HG02623 (cell line): ENCODE results near the gene PRR22.

Experiments
- ATAC-seq: cut with Tn5 transposase; IDR thresholded peaks from one replicate; pipeline ENCODE4 v1.9.1; 2021; ENCODE audit warnings: moderate library complexity; ENCODE audit not compliant: unreplicated experiment

PRR22 gene

GRCh38 chr19:5784581-5785147 lies at the start of gene PRR22:
Gene PRR22 (minus strand): TSS chr19:5784746. CDS start chr19:5784660, 86 bp downstream.
- ATAC-seq = no peak

GRCh38 chr19:5832527-5833216 lies 48.1 kb upstream of the PRR22 start:
- no peak for ATAC-seq

- ATAC-seq = no peak
These were observed 47.5 kb upstream of the PRR22 start for GRCh38 chr19:5832061-5832460.

GRCh38 chr19:5831159-5831558 lies 46.6 kb upstream of the PRR22 start:
- no peak for ATAC-seq

GRCh38 chr19:5829567-5830310 lies 45.2 kb upstream of the PRR22 start:
- no peak for ATAC-seq

- no peak for ATAC-seq
These were observed 44.4 kb upstream of the PRR22 start for GRCh38 chr19:5828661-5829566.

- peak; percentile 50 for ATAC-seq
These were observed 43.5 kb upstream of the PRR22 start for GRCh38 chr19:5827891-5828660.

- ATAC-seq = no peak
These were observed 42.9 kb upstream of the PRR22 start for GRCh38 chr19:5827342-5827890.

GRCh38 chr19:5826531-5827341 lies 42.2 kb upstream of the PRR22 start:
- no peak for ATAC-seq

- ATAC-seq = no peak
These were observed 40.6 kb upstream of the PRR22 start for GRCh38 chr19:5825178-5825577.

GRCh38 chr19:5824751-5825150 lies 40.2 kb upstream of the PRR22 start:
- ATAC-seq = no peak

- no peak for ATAC-seq
These were observed 39.2 kb upstream of the PRR22 start for GRCh38 chr19:5823579-5824281.

- no peak for ATAC-seq
These were observed 37.8 kb upstream of the PRR22 start for GRCh38 chr19:5822181-5822844.

GRCh38 chr19:5821521-5822180 lies 37.1 kb upstream of the PRR22 start:
- no peak for ATAC-seq

GRCh38 chr19:5820785-5821184 lies 36.2 kb upstream of the PRR22 start:
- ATAC-seq = no peak

GRCh38 chr19:5818594-5818993 lies 34.0 kb upstream of the PRR22 start:
- no peak for ATAC-seq

GRCh38 chr19:5817218-5817617 lies 32.7 kb upstream of the PRR22 start:
- no peak for ATAC-seq

GRCh38 chr19:5814852-5815246 lies 30.3 kb upstream of the PRR22 start:
- ATAC-seq = no peak
